GM18520 (cell line): Measurements from ENCODE around the gene CRYL1.

Source experiments
- ATAC-seq: cut with Tn5 transposase; IDR thresholded peaks from one replicate; pipeline ENCODE4 v1.9.1; 2021; ENCODE audit not compliant: unreplicated experiment

Gene CRYL1

DNA sequence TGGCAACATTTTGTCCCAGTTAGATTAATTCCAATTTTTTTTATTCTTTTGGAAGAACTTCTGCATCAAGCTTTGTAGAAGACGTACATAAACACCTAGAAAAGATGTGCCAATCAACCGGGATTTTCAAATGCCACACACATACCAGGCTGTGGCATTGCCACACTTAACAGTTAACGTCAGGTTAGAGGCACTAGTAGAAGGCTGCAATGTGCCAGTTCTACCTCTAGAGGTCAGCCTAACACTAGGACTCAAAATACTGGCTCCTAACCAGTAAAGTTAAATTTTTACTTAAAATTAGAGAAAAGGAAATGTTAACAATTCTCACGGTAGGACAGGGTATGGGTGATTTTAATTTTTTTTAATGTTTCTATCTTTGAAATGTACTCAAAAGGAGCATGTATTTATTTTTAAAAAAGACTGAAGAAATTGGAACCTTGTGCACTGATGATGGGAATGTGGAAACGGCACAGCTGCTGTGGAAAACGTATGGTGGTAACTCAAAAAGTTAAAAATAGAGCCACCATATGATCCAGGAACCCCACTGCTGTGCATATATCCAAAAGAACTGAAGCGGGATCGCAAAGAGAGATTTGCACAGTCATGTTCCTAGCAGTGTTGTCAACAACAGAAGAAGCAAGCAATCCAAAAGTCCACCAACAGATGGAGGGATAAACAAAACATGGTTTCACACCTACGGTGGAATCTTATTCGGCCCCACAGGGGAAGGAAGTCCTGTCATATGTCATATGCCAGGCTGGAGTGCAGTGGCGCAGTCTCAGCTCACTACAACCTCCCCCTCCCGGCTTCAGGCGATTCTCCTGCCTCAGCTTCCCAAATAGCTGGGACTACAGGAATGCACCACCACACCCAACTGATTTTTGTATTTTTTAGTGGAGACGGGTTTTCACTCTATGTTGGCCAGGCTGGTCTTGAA is 30.3 kb downstream of the CRYL1 start:
- no peak for ATAC-seq

DNA sequence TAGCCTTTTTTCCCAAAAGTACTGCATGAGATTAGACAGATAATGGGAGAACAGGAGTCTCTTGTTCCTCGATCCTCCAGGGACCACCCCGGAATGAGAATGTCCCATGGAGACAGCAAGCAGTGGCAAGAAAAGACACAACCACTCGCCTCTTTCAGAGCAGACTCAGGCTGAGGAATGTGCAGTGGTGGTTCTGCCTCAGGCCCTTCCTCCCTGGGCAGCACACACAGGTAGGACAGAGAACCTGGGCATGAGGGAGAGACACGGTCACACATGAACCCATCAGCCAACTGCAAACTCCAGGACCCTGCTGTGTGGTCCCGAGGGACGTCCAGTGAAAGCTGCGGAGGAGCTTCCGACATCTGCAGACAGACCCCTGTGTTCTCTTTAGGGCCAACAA is 31.0 kb downstream of the CRYL1 start:
- no peak for ATAC-seq

- no peak for ATAC-seq
Observed at GRCh38 chr13:20492641-20493040, 33.0 kb downstream of the CRYL1 start.

DNA sequence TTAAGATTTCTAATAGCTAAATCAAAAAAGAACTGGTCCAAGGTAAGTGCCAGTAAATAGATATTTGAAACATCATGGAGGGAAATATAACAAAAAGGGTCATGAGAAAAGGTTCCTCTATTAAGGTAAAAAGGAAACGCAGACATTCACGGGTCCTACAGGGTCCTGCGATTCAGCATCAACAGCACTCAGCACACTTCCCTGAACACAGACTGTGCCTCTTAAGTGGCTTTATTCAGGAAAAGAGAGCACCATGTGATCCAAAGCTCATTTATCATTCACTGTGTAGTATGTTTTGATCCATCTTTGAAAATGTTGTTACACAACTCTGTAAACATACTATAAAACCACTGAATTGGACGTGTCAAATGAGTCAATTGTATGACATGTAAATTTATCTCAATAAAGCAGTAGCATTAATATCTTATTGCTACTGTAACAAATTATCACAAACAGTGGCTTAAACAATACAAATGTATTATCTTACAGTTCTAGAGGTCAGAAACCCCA is 33.7 kb downstream of the CRYL1 start:
- ATAC-seq, result no peak

GRCh38 chr13:20489185-20489820 is 36.4 kb downstream of the CRYL1 start:
- ATAC-seq, result no peak

DNA sequence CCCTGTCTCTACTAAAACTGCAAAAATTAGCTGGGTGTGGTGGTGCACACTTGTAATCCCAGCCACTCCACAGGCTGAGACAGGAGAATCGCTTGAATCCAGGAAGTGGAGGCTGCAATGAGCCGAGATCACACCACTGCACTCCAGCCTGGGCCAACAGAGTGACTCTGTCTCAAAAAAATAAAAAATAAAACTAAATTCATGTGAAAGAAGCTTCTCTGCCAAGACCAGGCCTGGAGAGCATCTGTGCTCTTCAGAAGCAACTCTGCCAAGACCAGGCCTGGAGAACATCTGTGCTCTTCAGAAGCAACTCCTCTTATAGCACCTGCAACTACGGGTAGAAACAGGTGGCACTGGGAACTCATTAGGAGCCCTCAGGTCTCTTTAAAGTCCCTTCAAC is 37.7 kb downstream of the CRYL1 start:
- ATAC-seq, result no peak

GRCh38 chr13:20482787-20483186 is 42.9 kb downstream of the CRYL1 start:
- ATAC-seq, result no peak

DNA sequence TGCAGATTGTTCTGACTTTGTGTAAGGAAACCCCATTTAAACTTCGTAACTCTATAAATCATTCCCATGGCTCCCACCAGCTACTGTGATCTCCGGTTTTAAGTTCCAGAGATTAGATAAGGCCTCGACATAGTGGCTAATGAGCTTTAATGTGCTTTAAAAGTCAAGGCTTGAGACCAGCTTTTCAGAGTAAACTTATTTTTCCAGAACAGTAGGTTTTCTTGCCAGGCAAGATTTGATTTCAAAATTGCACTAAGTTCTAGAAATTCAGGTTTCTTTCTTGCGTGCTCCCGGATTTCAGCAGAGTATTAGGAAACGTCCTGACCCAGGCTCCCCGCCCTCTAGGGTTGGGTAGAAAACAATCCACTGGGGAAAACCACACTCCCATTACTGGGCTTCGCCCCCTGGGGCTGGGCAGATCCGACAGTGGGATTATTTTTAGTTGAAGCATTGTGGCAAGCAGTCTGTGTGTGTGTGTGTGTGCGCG is 43.3 kb downstream of the CRYL1 start:
- ATAC-seq, result no peak

DNA sequence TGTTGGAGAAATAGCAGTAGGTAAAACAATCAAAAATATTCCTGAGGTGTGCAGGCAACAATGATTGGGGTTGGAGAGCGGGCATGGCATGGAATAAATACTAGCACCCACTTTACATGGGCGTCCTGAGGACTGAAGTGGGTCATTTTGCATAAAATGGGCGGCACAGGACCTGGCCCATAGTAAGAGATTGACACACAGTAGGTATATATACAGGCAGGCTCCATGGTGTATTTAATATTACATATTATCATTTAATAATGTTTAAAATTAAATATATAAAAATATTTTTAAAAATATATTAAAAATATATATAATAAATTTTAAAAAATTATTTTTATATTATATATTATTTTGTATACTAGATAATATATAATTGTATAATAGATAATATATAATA is 48.3 kb downstream of the CRYL1 start:
- ATAC-seq, result no peak

DNA sequence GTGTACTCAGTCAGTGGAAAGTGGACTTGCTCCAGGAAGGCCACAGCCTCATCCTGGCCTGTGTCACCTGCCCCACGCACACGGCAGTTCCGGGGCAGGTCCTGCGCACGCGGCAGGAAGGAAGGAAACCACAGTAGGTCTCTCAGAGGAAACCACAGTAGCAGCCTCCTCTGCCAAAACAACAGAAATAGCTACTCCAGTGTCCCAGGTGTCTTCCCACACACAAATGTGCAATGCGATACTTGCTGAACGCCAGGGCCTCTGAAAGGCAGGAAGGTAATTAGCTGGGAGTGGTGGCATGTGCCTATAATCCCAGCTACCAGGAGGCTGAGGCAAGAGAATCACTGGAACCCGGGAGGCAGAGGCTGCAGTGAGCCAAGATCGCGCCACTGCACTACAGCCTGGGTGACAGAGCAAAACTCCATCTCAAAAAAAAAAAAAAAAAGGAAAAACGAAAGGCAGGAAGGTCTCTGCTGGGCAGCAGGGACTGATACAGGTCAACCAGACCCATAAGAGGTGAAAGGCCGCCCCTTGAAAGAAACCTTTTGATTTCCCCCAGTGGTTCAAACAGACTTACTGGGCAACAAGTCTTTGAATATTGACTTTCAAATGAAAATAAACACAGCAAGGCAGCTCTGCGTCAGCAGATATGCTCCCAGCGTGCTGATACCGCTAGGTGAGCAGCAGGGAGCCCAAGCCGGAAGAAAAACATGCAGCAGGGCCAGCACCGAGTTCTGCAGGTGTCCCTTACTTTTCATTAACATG is 49.5 kb downstream of the CRYL1 start:
- ATAC-seq, result peak; percentile 41

DNA sequence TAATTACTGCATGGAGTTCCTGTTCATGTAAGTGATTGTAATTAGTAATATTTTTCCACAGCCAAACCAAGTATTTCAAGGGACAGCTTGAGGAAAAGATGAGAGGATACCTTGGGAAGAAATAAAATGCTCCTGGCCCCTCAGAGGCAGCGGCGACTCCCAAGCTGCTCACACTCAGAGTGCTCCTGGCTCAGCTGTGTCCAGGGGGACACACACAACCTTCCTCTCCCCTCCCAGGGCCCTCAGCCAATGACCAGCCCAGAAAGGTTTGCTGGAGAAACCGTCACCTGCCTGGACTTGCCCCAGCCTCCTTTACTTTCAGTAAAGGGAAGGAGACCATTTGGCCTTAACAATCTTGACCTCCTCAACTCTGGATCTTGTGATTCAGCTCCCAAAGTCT is 51.1 kb downstream of the CRYL1 start:
- ATAC-seq, result no peak

DNA sequence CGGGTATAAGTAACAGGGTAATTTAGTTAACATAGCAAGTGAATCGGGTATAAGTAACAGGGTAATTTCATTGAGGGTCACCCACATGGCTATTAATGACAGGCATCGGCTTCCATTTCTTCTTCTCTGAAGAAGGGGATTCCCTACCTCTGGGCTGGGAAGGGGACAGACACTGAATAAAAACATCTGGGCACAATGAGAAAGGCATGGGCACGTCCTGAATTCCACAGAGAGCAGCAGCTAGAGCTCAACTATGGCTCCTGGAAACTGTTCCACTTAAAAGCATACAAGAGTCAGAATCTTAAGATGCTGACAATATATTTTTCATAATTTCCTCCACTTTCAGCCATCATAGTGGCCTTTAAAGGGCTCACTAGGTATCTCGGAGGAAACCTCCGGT is 51.8 kb downstream of the CRYL1 start:
- ATAC-seq, result no peak

- ATAC-seq, result no peak
Observed at GRCh38 chr13:20473139-20473538, 52.5 kb downstream of the CRYL1 start.

DNA sequence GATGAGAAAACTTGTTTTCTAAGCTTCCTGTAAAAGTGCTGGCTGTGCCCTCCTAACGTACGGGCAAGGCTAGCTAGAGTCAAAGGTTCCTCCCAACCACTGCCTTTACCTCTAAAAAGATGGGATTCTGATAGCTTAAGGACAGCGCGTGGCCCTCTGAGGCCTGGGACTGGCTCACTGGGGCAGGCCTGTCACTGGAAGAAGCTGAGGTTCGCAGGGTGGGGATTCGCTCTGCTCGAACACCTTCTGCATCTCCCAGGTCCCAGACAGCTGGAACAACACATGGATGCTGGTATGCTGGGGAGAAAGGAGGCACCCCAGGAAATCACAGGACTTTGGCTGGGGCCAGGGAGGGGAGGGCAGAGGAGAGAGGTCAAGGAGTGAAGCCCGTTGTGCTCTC is 53.1 kb downstream of the CRYL1 start:
- no peak for ATAC-seq

- no peak for ATAC-seq
Observed at GRCh38 chr13:20470136-20470535, 55.5 kb downstream of the CRYL1 start.

DNA sequence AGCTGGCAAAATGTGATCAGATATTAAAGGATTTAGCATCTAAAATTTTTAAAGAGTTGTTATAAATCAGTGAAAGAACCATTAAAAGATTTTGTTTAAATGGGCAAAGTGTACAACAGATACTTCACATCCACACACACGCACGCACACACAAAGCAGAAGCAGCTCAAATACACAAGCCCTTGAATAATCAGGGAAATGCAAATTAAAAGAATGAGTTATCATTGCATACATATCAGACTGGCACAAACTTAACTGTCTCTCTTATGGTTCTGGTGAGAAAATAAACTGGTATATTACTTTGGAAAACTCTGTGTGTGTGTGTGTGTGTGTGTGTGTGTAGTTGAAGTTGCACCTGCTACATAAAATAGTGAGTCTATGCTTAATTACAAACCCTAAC is 59.3 kb downstream of the CRYL1 start:
- no peak for ATAC-seq

DNA sequence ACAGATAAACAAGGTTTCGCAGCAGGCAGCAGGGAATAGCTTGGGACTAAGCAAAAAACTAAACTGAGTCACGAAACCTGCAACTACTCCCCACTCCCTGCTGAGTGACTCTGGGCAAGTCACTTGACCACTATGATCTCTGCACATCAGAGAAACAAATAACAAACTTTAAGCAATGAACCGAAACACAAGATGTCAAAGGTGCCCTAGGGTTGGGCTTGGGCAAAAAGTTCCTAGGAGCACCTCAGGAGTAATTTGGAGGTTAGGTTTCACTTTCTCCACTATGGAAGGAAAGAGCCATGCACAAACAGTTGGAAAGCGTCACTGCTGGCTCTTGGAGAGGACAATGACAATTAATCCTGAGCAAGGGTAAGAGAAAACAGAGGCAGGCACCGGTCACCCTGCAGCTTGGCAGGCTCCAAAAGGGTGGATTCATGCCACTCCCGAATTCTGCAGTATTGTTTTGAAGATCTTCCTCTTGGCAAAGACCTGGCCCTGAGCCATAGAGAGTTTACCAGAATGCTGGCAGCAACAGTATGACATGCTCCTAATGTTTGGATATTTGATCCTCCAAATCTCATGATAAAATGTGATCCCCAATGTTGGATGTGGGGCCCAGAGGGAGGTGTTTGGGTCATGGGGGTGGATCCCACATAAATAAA is 60.3 kb downstream of the CRYL1 start:
- ATAC-seq, result no peak

DNA sequence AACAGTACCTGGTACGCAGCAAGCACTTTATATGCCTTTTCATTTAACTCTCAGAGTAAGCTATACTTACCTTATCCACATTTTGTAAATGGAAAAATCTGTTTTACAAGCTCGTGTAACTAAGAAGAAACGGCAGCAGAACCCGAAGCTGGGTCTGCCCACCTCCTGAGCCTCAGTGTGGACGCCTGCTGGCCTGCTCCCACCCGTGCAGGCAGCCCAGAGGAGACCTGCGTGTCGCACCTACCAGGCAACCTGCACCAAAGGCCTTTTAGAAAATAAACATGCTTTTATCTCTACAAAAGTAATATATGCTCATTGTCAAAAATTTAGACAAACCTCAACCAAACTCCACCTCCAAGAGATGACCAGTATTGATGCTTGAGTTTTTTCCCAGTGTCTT is 62.7 kb downstream of the CRYL1 start:
- no peak for ATAC-seq

GRCh38 chr13:20462533-20462915 is 63.1 kb downstream of the CRYL1 start:
- ATAC-seq, result no peak

GRCh38 chr13:20461860-20462532 is 63.7 kb downstream of the CRYL1 start:
- ATAC-seq, result no peak
